K562 (cell line): ENCODE results near the gene URI1. TPM values are rescaled to one million over a fixed set of nuclear protein-coding genes. Genes with fewer than 3 reads are reported as not detected.

ENCODE experiments used
- CCAR2 ChIP-seq: fragments of 200-400 bp; formaldehyde crosslinking; IDR thresholded peaks from 2 replicates; pipeline ENCODE4 v1.6.1; 2017; ENCODE audit warnings: mild to moderate bottlenecking, low read depth, low read length
- EP300 ChIP-seq: IDR thresholded peaks from 2 replicates; pipeline ENCODE4 v1.6.1; 2012; ENCODE audit warnings: low read length, improper control_type of control experiment
- EZH2 ChIP-seq: IDR thresholded peaks from 2 replicates; pipeline ENCODE4 v1.6.1; 2012; ENCODE audit warnings: low read depth, mild to moderate bottlenecking, inconsistent platforms, low read length, borderline replicate concordance
- NEUROD1 ChIP-seq: fragments of 150-350 bp; IDR thresholded peaks from 2 replicates; pipeline ENCODE4 v1.6.1; 2014; ENCODE audit warnings: borderline replicate concordance, low read length, low read depth; ENCODE audit not compliant: partially characterized antibody
- NFE2 ChIP-seq: IDR thresholded peaks from 2 replicates; pipeline ENCODE4 v1.6.1; 2014; ENCODE audit warnings: antibody characterized with exemption, low read depth
- NFXL1 ChIP-seq: fragments of 450-650 bp; formaldehyde crosslinking; IDR thresholded peaks from 2 replicates; pipeline ENCODE4 v1.4.0; 2021; ENCODE audit warnings: mild to moderate bottlenecking
- SMAD4 ChIP-seq: fragments of 250-450 bp; sonication (Bioruptor Pico); conservative IDR thresholded peaks from 2 replicates; pipeline ENCODE4 v1.8.0; 2021; ENCODE audit warnings: inconsistent platforms, mild to moderate bottlenecking, moderate library complexity
- XRCC5 ChIP-seq: fragments of 200-400 bp; formaldehyde crosslinking; IDR thresholded peaks from 2 replicates; pipeline ENCODE4 v1.6.1; 2017; ENCODE audit warnings: low read depth, mild to moderate bottlenecking, low read length
- ZKSCAN3 ChIP-seq: fragments of 250-450 bp; sonication (Bioruptor Pico); IDR thresholded peaks from 2 replicates; pipeline ENCODE4 v1.4.0; 2020
- ZNF174 ChIP-seq: fragments of 250-450 bp; sonication (Bioruptor Pico); IDR thresholded peaks from 2 replicates; pipeline ENCODE4 v1.4.0; 2020; ENCODE audit warnings: mild to moderate bottlenecking
- ZNF274 ChIP-seq: IDR thresholded peaks from 2 replicates; pipeline ENCODE4 v1.6.1; 2011; ENCODE audit warnings: low read depth, mild to moderate bottlenecking, low read length, moderate library complexity, borderline replicate concordance
- polyA plus RNA-seq, 8 experiments: library from polyadenylated mRNA; depleted of rRNA in 4 of 8; stranded (reverse) in 5 of 8; unstranded in 3 of 8; fragments of >200 nt; fragmentation: Nextera tagmentation in 2 of 8; fragmentation: Illumina TruSeq in 1 of 8; extraction: Ambion mirVana in 2 of 8; extraction: Trizol in 1 of 8; gene quantifications; 2 replicates each; pipeline versions ENCODE4 v1.2.1 to v1.2.3, GENCODE V29; 2011 to 2014; ENCODE audit warnings: inconsistent platforms in 1 of 8, missing spikeins in 1 of 8
- total RNA-seq, 7 experiments: library from RNA; depleted of rRNA in 6 of 7; stranded (reverse); fragments of >200 nt in 6 of 7; fragmentation: Illumina TruSeq in 2 of 7; extraction: Trizol in 2 of 7; gene quantifications; 2 replicates each; pipeline versions ENCODE4 v1.2.1 to v1.2.3, GENCODE V29; 2011 to 2021; ENCODE audit warnings: low replicate concordance in 1 of 7
- TF ChIP-seq, protein P1 (sequence below): fragments of 450-650 bp; IDR thresholded peaks from 2 replicates; pipeline ENCODE4 v1.6.1; 2017; ENCODE audit warnings: antibody characterized with exemption
- TF ChIP-seq, protein P2 (sequence below): sonication (generic); formaldehyde crosslinking; IDR thresholded peaks from 2 replicates; pipeline ENCODE4 v1.8.0; 2022; ENCODE audit warnings: mild to moderate bottlenecking, low read depth, missing genetic modification reagents
- TF ChIP-seq, protein P3 (sequence below): fragments of 250-450 bp; sonication (Bioruptor Pico); IDR thresholded peaks from 2 replicates; pipeline ENCODE4 v1.4.0; 2020; ENCODE audit warnings: mild to moderate bottlenecking, moderate library complexity
- TF ChIP-seq, protein P4 (sequence below), 2 experiments: fragments of 450-650 bp; IDR thresholded peaks; 2 replicates each; pipeline ENCODE4 v1.6.1; 2018; ENCODE audit warnings: mild to moderate bottlenecking in 2 of 2, low read depth in 1 of 2; ENCODE audit not compliant: partially characterized antibody in 2 of 2
- TF ChIP-seq, protein P5 (sequence below): fragments of 450-650 bp; formaldehyde crosslinking; IDR thresholded peaks from 2 replicates; pipeline ENCODE4 v1.4.0; 2022; ENCODE audit warnings: mild to moderate bottlenecking, moderate library complexity

The URI1 gene
- total and polyA plus RNA-seq, 9 of the 15 experiments (the other 6 are each of a cell fraction or from before 2014, with no cell fraction given): 16.9 to 87.4 (median 63.9) TPM

DNA sequence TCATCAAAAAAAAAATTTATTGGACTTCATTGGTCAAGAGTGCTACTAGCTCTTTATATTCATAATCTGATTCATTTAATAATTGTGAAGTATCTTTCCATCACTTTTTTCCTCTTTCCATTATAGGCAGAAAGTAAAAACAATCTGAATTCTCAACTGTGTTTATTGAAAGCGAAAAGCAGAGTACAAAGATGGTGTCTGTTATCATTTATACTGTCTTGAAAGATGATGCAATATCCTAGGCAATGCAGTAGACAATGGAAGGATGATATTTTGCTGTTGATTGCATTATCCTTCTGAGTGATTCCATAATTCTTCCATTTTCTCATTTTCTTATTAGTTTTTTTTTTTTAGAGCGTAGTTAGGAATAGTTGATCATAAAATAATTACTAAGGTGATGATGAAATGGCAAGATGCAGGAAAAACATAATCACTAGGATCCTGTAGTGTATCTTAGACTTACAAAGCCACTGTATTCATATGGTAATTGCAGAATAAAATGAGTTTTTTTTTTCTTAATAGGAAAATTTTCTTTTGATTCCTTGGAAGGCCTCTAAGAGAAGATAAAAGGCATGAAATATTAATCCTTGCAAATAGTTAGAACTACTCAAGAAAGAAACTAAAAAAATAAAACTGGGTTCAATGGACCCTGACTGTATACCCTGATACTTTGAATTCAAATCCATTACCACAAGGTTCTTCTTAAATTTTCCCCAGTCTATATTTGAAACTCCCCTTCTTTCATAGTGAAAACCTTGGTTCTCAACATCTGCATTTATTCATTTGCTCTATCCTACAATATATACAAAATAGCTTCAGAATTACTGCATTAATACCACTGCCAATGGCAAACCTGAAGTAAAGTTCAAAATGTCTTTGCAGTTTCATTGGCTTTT lies 11.6 kb downstream of the URI1 start (continued):
- TF ChIP-seq, protein P1, sequence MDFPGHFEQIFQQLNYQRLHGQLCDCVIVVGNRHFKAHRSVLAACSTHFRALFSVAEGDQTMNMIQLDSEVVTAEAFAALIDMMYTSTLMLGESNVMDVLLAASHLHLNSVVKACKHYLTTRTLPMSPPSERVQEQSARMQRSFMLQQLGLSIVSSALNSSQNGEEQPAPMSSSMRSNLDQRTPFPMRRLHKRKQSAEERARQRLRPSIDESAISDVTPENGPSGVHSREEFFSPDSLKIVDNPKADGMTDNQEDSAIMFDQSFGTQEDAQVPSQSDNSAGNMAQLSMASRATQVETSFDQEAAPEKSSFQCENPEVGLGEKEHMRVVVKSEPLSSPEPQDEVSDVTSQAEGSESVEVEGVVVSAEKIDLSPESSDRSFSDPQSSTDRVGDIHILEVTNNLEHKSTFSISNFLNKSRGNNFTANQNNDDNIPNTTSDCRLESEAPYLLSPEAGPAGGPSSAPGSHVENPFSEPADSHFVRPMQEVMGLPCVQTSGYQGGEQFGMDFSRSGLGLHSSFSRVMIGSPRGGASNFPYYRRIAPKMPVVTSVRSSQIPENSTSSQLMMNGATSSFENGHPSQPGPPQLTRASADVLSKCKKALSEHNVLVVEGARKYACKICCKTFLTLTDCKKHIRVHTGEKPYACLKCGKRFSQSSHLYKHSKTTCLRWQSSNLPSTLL: no peak
- TF ChIP-seq SMAD4 (CRISPR knock-in tag) (peak; percentile 70; the same call in 1 of the 2 replicates), EZH2 (no peak), NFXL1 (no peak), ZNF274 (no peak), NFE2 (no peak), NEUROD1 (no peak), XRCC5 (no peak), ZKSCAN3 (CRISPR knock-in tag) (no peak), EP300 (peak; percentile 65; the same call in 1 of the 2 replicates), ZNF174 (CRISPR knock-in tag) (no peak), CCAR2 (no peak)
- TF ChIP-seq, protein P2, sequence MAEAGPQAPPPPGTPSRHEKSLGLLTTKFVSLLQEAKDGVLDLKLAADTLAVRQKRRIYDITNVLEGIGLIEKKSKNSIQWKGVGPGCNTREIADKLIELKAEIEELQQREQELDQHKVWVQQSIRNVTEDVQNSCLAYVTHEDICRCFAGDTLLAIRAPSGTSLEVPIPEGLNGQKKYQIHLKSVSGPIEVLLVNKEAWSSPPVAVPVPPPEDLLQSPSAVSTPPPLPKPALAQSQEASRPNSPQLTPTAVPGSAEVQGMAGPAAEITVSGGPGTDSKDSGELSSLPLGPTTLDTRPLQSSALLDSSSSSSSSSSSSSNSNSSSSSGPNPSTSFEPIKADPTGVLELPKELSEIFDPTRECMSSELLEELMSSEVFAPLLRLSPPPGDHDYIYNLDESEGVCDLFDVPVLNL (CRISPR knock-in tag): no peak
- TF ChIP-seq, protein P3, sequence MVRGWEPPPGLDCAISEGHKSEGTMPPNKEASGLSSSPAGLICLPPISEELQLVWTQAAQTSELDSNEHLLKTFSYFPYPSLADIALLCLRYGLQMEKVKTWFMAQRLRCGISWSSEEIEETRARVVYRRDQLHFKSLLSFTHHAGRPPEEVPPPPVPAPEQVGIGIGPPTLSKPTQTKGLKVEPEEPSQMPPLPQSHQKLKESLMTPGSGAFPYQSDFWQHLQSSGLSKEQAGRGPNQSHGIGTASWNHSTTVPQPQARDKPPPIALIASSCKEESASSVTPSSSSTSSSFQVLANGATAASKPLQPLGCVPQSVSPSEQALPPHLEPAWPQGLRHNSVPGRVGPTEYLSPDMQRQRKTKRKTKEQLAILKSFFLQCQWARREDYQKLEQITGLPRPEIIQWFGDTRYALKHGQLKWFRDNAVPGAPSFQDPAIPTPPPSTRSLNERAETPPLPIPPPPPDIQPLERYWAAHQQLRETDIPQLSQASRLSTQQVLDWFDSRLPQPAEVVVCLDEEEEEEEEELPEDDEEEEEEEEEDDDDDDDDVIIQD (CRISPR knock-in tag): no peak
- TF ChIP-seq, protein P4, sequence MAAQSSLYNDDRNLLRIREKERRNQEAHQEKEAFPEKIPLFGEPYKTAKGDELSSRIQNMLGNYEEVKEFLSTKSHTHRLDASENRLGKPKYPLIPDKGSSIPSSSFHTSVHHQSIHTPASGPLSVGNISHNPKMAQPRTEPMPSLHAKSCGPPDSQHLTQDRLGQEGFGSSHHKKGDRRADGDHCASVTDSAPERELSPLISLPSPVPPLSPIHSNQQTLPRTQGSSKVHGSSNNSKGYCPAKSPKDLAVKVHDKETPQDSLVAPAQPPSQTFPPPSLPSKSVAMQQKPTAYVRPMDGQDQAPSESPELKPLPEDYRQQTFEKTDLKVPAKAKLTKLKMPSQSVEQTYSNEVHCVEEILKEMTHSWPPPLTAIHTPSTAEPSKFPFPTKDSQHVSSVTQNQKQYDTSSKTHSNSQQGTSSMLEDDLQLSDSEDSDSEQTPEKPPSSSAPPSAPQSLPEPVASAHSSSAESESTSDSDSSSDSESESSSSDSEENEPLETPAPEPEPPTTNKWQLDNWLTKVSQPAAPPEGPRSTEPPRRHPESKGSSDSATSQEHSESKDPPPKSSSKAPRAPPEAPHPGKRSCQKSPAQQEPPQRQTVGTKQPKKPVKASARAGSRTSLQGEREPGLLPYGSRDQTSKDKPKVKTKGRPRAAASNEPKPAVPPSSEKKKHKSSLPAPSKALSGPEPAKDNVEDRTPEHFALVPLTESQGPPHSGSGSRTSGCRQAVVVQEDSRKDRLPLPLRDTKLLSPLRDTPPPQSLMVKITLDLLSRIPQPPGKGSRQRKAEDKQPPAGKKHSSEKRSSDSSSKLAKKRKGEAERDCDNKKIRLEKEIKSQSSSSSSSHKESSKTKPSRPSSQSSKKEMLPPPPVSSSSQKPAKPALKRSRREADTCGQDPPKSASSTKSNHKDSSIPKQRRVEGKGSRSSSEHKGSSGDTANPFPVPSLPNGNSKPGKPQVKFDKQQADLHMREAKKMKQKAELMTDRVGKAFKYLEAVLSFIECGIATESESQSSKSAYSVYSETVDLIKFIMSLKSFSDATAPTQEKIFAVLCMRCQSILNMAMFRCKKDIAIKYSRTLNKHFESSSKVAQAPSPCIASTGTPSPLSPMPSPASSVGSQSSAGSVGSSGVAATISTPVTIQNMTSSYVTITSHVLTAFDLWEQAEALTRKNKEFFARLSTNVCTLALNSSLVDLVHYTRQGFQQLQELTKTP (IDR thresholded peaks at IDR 0.05; ENCODE audit: low read depth in 1 of 2, partially characterized antibody in 2 of 2): no peak
- TF ChIP-seq, protein P5, sequence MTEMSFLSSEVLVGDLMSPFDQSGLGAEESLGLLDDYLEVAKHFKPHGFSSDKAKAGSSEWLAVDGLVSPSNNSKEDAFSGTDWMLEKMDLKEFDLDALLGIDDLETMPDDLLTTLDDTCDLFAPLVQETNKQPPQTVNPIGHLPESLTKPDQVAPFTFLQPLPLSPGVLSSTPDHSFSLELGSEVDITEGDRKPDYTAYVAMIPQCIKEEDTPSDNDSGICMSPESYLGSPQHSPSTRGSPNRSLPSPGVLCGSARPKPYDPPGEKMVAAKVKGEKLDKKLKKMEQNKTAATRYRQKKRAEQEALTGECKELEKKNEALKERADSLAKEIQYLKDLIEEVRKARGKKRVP (CRISPR knock-in tag): peak; percentile 97
